Measurements from ENCODE around the gene SMOC2. TPM values are rescaled to one million over a fixed set of nuclear protein-coding genes. Genes with fewer than 3 reads are reported as not detected.
A peak's percentile ranks its signal among the peaks of the same experiment; 100 is the strongest.

The SMOC2 gene
- total RNA-seq, 4 donors from 2014 or later, result 74.7 to 139 (median 118) TPM

- 90 to 91% methylated on average over 11 of the region's 11 CpGs for WGBS, 2 donors
- Histone ChIP-seq H3K4me3 (no peak overlapping the region), H3K36me3 (no peaks in the 10 kb centered on the region), H3K4me1 (peaks cover 0 to 20% (median 0%) of the 10 kb centered on the region in 4 donors), H3K27me3 (peaks cover 0 to 7% of the 10 kb centered on the region in 2 donors), H3K27ac (no peak overlapping the region), H3K9me3 (no peaks in the 10 kb centered on the region)
- TF ChIP-seq POLR2A (IDR thresholded peaks at IDR 0.05) (no peak), CTCF (IDR thresholded peaks at IDR 0.05) (no peak), EP300 (IDR thresholded peaks at IDR 0.05) (no peak)
- no peak for DNase-seq (ENCODE audit: low spot score in 2 of 2)
These were observed 7.4 kb downstream of the SMOC2 start for GRCh38 chr6:168448243-168448855.

GRCh38 chr6:168450917-168451316, 9.9 kb downstream of the SMOC2 start:
- Histone ChIP-seq H3K27ac (no peak overlapping the region), H3K4me3 (no peak overlapping the region), H3K27me3 (no peaks in the 10 kb centered on the region), H3K9me3 (no peaks in the 10 kb centered on the region), H3K4me1 (peaks cover 0 to 23% (median 0%) of the 10 kb centered on the region in 4 donors), H3K36me3 (no peaks in the 10 kb centered on the region)
- TF ChIP-seq CTCF (IDR thresholded peaks at IDR 0.05), result no peak
- no peak for TF ChIP-seq POLR2A (IDR thresholded peaks at IDR 0.05)
- TF ChIP-seq EP300 (IDR thresholded peaks at IDR 0.05), result no peak
- 61 to 65% methylated on average over 7 of the region's 7 CpGs for WGBS, 2 donors
- no peak for DNase-seq (ENCODE audit: low spot score in 2 of 2)

- no peaks in the 10 kb centered on the region for H3K9me3 ChIP-seq
- H3K4me1 ChIP-seq, result peaks cover 0 to 29% (median 0%) of the 10 kb centered on the region in 4 donors
- no peaks in the 10 kb centered on the region for H3K27me3 ChIP-seq
- TF ChIP-seq EP300 (IDR thresholded peaks at IDR 0.05) (no peak), POLR2A (IDR thresholded peaks at IDR 0.05) (no peak), CTCF (IDR thresholded peaks at IDR 0.05) (peak in 2 of 5 experiments; percentile 16 to 36)
- H3K4me3 ChIP-seq, result no peak overlapping the region
- H3K36me3 ChIP-seq, result no peaks in the 10 kb centered on the region
- 46 to 48% methylated on average over 5 of the region's 5 CpGs for WGBS, 2 donors
- no peak overlapping the region for H3K27ac ChIP-seq
- no peak for DNase-seq (ENCODE audit: low spot score in 2 of 2)
These were observed 11.0 kb downstream of the SMOC2 start for GRCh38 chr6:168451805-168452517.

GRCh38 chr6:168452685-168453377, 11.8 kb downstream of the SMOC2 start:
- H3K9me3 ChIP-seq, result no peaks in the 10 kb centered on the region
- H3K27ac ChIP-seq, result peak overlapping the region in 1 of 4 donors; percentile 14

More at GRCh38 chr6:168452685-168453377, 11.8 kb downstream of the SMOC2 start:
- WGBS, 2 donors, result 39 to 53% methylated on average over 18 of the region's 18 CpGs
- Histone ChIP-seq H3K36me3 (no peaks in the 10 kb centered on the region), H3K4me3 (no peak overlapping the region), H3K27me3 (no peaks in the 10 kb centered on the region), H3K4me1 (peaks cover 0 to 37% (median 0%) of the 10 kb centered on the region in 4 donors)
- no peak for DNase-seq (ENCODE audit: low spot score in 2 of 2)
- no peak for TF ChIP-seq EP300 (IDR thresholded peaks at IDR 0.05)
- no peak for TF ChIP-seq CTCF (IDR thresholded peaks at IDR 0.05)
- TF ChIP-seq POLR2A (IDR thresholded peaks at IDR 0.05), result no peak

All from tibial nerve (tissue), 4 donors.